ENCODE results near the gene TOB1.

DNA sequence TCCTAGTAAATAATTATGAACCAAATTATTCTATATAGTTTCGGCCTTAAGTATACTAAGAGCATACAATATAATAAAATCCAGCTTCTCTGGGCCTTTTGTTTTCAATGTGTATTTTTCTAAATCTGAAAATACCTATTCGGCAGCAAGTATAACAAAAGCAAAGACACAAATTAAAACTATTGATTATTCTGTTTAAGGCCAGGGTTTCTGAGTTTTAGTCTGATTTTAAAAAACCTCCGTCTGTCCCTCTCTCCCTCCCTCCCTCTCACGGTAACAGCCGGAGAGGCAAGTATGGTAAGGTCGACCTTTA lies 1.5 kb downstream of the TOB1 start:
- TF ChIP-seq EP300 (IDR thresholded peaks at IDR 0.05; ENCODE audit: low read length) (no peak), ZFPM2 (CRISPR knock-in tag; IDR thresholded peaks at IDR 0.05) (no peak), TARDBP (IDR thresholded peaks at IDR 0.05) (no peak), NR2C2 (CRISPR knock-in tag; IDR thresholded peaks at IDR 0.05) (no peak), NR2C2 (tag; IDR thresholded peaks at IDR 0.05) (no peak; the same call in 1 of the 2 replicates), USF2 (CRISPR knock-in tag; IDR thresholded peaks at IDR 0.05) (no peak), EZH2 (IDR thresholded peaks at IDR 0.05; ENCODE audit: borderline replicate concordance, low read depth, low read length) (no peak), POLR2A (conservative IDR thresholded peaks at IDR 0.05) (no peak)
- TF ChIP-seq, protein P1, sequence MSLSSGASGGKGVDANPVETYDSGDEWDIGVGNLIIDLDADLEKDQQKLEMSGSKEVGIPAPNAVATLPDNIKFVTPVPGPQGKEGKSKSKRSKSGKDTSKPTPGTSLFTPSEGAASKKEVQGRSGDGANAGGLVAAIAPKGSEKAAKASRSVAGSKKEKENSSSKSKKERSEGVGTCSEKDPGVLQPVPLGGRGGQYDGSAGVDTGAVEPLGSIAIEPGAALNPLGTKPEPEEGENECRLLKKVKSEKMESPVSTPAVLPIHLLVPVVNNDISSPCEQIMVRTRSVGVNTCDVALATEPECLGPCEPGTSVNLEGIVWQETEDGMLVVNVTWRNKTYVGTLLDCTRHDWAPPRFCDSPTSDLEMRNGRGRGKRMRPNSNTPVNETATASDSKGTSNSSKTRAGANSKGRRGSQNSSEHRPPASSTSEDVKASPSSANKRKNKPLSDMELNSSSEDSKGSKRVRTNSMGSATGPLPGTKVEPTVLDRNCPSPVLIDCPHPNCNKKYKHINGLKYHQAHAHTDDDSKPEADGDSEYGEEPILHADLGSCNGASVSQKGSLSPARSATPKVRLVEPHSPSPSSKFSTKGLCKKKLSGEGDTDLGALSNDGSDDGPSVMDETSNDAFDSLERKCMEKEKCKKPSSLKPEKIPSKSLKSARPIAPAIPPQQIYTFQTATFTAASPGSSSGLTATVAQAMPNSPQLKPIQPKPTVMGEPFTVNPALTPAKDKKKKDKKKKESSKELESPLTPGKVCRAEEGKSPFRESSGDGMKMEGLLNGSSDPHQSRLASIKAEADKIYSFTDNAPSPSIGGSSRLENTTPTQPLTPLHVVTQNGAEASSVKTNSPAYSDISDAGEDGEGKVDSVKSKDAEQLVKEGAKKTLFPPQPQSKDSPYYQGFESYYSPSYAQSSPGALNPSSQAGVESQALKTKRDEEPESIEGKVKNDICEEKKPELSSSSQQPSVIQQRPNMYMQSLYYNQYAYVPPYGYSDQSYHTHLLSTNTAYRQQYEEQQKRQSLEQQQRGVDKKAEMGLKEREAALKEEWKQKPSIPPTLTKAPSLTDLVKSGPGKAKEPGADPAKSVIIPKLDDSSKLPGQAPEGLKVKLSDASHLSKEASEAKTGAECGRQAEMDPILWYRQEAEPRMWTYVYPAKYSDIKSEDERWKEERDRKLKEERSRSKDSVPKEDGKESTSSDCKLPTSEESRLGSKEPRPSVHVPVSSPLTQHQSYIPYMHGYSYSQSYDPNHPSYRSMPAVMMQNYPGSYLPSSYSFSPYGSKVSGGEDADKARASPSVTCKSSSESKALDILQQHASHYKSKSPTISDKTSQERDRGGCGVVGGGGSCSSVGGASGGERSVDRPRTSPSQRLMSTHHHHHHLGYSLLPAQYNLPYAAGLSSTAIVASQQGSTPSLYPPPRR (CRISPR knock-in tag; IDR thresholded peaks at IDR 0.05; ENCODE audit: borderline replicate concordance): no peak

Data from K562 (cell line).